Nephron progenitor cell (in vitro differentiated cells): ENCODE data around the gene RGMB.

ENCODE experiments used
- DNase-seq: peaks from one replicate; pipeline ENCODE4 v3.0.0; 2021
- H3K27ac Mint-ChIP-seq: 2 replicates; pipeline ENCODE4 v1.8.0; 2021; ENCODE audit warnings: mild to moderate bottlenecking, moderate library complexity, mixed read lengths
- H3K27me3 Mint-ChIP-seq: 2 replicates; pipeline ENCODE4 v1.8.0; 2021; ENCODE audit warnings: mild to moderate bottlenecking, low read depth, mixed read lengths; ENCODE audit not compliant: poor library complexity
- H3K36me3 Mint-ChIP-seq: 2 replicates; pipeline ENCODE4 v1.8.0; 2021; ENCODE audit warnings: low read depth, mixed read lengths
- H3K4me1 Mint-ChIP-seq: 2 replicates; pipeline ENCODE4 v1.8.0; 2021; ENCODE audit warnings: mixed read lengths
- H3K4me3 Mint-ChIP-seq: 2 replicates; pipeline ENCODE4 v1.8.0; 2021; ENCODE audit warnings: mild to moderate bottlenecking, moderate library complexity, mixed read lengths
- H3K9me3 Mint-ChIP-seq: 2 replicates; pipeline ENCODE4 v1.8.0; 2021; ENCODE audit warnings: mild to moderate bottlenecking, moderate library complexity, mixed read lengths
- TF ChIP-seq, protein P1 (sequence below): fragments of 200-600 bp; sonication (generic); IDR thresholded peaks from 2 replicates; pipeline ENCODE4 v1.5.0; 2021; ENCODE audit warnings: antibody characterized with exemption

The RGMB gene

DNA sequence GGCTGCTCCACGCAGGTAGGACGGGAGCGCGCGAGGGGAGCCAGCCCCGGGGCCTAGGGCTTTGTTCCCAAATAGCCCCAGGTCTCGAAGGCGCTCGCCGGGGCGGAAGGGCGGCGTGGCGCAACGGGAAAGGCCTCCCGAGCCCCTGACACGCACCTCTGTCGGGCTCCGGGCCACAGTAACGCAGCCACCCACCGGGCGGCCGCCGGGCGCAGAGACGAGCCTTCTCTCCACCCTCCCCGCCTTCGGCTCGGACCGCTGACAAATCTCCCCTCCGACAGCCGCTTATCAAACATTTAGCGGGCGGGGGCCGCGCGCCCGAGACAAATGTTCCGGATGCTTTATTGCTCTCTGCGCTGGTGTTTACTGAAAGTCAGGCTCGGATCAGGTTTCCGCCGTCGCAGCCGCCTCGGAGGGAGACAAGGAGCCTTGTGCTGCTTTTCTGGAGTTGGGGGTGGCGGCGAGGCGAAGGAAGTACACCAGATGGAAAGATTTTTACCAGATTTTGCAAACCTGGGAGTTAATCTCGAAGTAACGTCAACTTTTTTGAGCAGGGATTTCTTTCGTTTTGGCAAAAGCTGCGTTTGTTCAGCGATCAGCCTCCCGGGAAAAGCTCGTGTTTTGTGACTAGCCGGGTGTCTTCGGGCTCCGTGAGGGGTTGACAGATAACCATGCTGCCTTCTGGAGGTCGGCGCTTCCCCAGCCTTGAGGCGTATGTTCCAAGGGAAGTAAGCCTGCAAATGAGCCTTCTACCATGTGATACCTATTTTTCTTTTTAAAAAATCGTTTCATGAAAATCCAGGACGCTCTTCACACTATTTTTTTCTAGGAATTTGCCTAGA is 950 bp downstream of the RGMB start:
- Mint-ChIP-seq H3K4me1 (peaks cover 76% of the 10 kb centered on the region), H3K27ac (peak overlapping the region; percentile 94), H3K27me3 (peaks cover 14% of the 10 kb centered on the region), H3K36me3 (peaks cover 14% of the 10 kb centered on the region), H3K9me3 (no peaks in the 10 kb centered on the region), H3K4me3 (peak overlapping the region; percentile 97)
- TF ChIP-seq, protein P1, sequence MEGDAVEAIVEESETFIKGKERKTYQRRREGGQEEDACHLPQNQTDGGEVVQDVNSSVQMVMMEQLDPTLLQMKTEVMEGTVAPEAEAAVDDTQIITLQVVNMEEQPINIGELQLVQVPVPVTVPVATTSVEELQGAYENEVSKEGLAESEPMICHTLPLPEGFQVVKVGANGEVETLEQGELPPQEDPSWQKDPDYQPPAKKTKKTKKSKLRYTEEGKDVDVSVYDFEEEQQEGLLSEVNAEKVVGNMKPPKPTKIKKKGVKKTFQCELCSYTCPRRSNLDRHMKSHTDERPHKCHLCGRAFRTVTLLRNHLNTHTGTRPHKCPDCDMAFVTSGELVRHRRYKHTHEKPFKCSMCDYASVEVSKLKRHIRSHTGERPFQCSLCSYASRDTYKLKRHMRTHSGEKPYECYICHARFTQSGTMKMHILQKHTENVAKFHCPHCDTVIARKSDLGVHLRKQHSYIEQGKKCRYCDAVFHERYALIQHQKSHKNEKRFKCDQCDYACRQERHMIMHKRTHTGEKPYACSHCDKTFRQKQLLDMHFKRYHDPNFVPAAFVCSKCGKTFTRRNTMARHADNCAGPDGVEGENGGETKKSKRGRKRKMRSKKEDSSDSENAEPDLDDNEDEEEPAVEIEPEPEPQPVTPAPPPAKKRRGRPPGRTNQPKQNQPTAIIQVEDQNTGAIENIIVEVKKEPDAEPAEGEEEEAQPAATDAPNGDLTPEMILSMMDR: no peak
- peak; percentile 83 for DNase-seq

DNA sequence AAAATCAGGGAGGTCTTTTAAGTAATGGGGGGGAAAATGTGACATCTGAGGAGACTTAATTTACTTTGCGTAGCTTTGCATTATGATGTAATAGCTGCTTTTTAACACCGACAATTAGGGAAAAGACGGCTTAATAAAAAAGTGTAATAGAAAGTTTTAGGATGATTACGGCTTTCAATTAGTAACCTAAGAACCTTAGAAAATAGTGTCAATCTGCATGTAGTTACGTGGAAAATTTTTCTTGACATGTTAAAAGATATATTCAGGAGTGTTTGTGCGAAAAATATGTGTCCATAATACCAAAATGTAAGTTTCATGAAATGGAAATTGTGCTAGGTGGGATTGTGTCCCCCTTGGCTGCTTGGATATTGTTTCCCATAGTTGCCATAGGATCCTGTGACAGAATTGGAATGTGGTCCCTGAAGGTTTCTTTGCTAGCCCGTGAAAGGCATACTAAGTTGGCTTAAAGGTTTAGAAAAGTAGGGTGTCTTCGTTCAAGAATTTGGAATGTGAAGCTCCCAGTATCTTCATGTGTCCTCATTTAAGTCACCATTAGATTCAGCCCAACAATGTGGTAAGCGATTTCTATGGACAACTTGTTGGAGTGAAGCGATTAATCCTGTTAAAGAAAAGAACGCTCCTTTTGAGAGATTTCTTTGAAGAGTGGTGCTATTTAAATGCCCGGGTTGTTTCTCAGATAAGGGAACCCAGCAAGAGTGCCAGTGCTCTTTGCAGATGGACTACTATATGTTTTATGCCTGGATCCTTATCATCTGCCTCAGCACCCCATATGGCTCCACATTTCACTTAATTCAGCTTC is 2.0 kb downstream of the RGMB start:
- TF ChIP-seq, protein P1: no peak
- Mint-ChIP-seq H3K4me1 (peaks cover 74% of the 10 kb centered on the region), H3K27me3 (peaks cover 9% of the 10 kb centered on the region), H3K27ac (peak overlapping the region; percentile 47), H3K4me3 (peak overlapping the region; percentile 97), H3K36me3 (peaks cover 25% of the 10 kb centered on the region), H3K9me3 (no peaks in the 10 kb centered on the region)
- DNase-seq: no peak

DNA sequence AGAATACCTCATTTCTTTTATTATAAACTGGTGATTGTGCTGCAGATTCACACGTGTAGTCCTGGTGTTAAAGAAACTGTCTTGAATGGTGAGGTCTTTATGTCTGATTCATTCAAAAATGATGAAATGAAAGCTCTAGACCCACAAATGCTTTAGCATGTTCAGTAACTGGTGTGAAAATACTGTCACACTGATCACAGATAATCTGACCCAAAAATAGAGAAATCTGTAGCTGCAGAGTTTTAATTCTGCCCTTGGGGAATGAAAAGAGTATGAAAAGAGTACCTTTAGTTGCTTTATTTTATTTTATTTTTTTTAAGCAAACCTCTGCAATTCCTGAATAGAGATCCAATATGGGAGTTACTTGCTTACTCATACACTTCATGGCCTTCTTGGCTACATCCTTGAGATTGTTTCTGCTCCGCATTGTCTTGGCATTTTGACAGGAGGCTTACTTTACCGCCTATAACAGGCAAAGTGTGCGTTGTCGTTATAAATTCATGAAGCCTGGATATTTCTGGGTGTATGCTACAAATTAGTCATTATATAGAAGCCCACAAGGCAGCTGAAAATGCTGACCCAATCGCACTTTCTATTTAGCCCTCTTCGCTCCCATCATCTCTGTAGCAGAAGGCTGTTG is 2.7 kb downstream of the RGMB start:
- TF ChIP-seq, protein P1: no peak
- H3K36me3 Mint-ChIP-seq: peaks cover 32% of the 10 kb centered on the region
- no peak overlapping the region for H3K27ac Mint-ChIP-seq
- no peak for DNase-seq
- H3K27me3 Mint-ChIP-seq: peaks cover 6% of the 10 kb centered on the region
- H3K4me3 Mint-ChIP-seq: peak overlapping the region; percentile 97
- no peaks in the 10 kb centered on the region for H3K9me3 Mint-ChIP-seq
- H3K4me1 Mint-ChIP-seq: peaks cover 67% of the 10 kb centered on the region

DNA sequence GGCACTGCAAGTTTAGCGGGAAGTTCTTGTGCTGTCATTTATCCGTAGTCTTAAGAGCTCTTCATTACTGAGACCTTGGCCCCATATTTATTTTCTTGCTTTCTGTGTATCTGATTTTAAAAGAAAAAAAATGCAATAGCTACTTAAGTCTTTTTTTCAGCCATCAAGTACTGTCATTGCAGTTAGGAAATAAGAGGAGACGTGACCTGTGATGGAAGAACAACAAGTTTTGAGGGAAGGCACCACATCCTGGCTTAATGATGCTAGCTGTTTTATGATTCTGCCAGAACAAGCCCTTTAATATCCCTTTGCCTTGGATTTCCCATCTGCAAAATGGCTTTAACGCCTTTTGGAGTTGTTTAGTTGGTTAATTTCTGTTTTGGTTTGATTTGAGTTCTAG is 3.8 kb downstream of the RGMB start:
- H3K9me3 Mint-ChIP-seq: no peaks in the 10 kb centered on the region
- peaks cover 56% of the 10 kb centered on the region for H3K4me1 Mint-ChIP-seq
- no peak overlapping the region for H3K27ac Mint-ChIP-seq
- H3K4me3 Mint-ChIP-seq: no peak overlapping the region
- H3K27me3 Mint-ChIP-seq: no peaks in the 10 kb centered on the region
- DNase-seq: no peak
- H3K36me3 Mint-ChIP-seq: peaks cover 43% of the 10 kb centered on the region
- TF ChIP-seq, protein P1: no peak

DNA sequence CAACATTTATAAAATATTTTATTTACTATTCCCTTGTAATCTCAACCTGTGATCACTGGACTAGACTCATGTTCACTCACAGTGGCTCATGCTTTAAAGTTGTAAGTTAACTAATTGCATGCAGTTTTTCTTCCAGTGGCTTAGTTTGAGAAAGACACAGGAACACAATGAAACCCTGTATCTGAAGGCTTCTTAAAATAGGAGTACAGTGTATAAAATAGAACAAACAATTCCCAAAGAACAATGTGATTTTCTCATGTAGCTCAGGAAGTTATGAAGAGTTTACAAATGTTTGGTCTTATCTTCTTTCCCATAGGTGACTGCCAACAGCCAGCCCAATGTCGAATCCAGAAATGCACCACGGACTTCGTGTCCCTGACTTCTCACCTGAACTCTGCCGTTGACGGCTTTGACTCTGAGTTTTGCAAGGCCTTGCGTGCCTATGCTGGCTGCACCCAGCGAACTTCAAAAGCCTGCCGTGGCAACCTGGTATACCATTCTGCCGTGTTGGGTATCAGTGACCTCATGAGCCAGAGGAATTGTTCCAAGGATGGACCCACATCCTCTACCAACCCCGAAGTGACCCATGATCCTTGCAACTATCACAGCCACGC is 5.9 kb downstream of the RGMB start:
- H3K4me1 Mint-ChIP-seq: peaks cover 65% of the 10 kb centered on the region
- peaks cover 62% of the 10 kb centered on the region for H3K36me3 Mint-ChIP-seq
- H3K27ac Mint-ChIP-seq: no peak overlapping the region
- TF ChIP-seq, protein P1: no peak
- H3K4me3 Mint-ChIP-seq: no peak overlapping the region
- no peak for DNase-seq
- no peaks in the 10 kb centered on the region for H3K27me3 Mint-ChIP-seq
- H3K9me3 Mint-ChIP-seq: no peaks in the 10 kb centered on the region
